Parathyroid adenoma (tissue), 2 donors: Measurements from ENCODE around the gene TCP11.

Experiments
- H2AFZ ChIP-seq: fragments of 300-600 bp; sonication (generic); one replicate; pipeline ENCODE4 v1.7.0; 2017; ENCODE audit warnings: antibody characterized with exemption, mild to moderate bottlenecking
- H3K27ac ChIP-seq: fragments of 300-600 bp; sonication (generic); one replicate; pipeline ENCODE4 v1.7.0; 2017
- H3K27me3 ChIP-seq: fragments of 300-600 bp; sonication (generic); one replicate; pipeline ENCODE4 v1.7.0; 2017; ENCODE audit warnings: low read length; ENCODE audit not compliant: control insufficient read depth, insufficient read depth
- H3K36me3 ChIP-seq: fragments of 300-600 bp; sonication (generic); one replicate; pipeline ENCODE4 v1.7.0; 2017; ENCODE audit warnings: low read length; ENCODE audit not compliant: control insufficient read depth, insufficient read depth
- H3K4me1 ChIP-seq: fragments of 300-600 bp; sonication (generic); one replicate; pipeline ENCODE4 v1.7.0; 2017; ENCODE audit warnings: control low read depth
- H3K4me2 ChIP-seq: fragments of 300-600 bp; sonication (generic); one replicate; pipeline ENCODE4 v1.7.0; 2017; ENCODE audit warnings: low read length
- H3K4me3 ChIP-seq: fragments of 300-600 bp; sonication (generic); one replicate; pipeline ENCODE4 v1.7.0; 2017; ENCODE audit warnings: low read depth, low read length
- H3K79me2 ChIP-seq: fragments of 300-600 bp; sonication (generic); one replicate; pipeline ENCODE4 v1.7.0; 2017; ENCODE audit warnings: control low read depth
- H3K9ac ChIP-seq: fragments of 300-600 bp; sonication (generic); one replicate; pipeline ENCODE4 v1.7.0; 2017; ENCODE audit warnings: mild to moderate bottlenecking
- H3K9me3 ChIP-seq: fragments of 300-600 bp; sonication (generic); one replicate; pipeline ENCODE4 v1.7.0; 2017; ENCODE audit warnings: low read length; ENCODE audit not compliant: control insufficient read depth
- TF ChIP-seq, protein P1 (sequence below): fragments of 300-600 bp; sonication (generic); IDR thresholded peaks from one replicate; pipeline ENCODE4 v1.7.0; 2017; ENCODE audit warnings: antibody characterized with exemption, mild to moderate bottlenecking
- donor health status: primary hyperparathyroidism.

Gene TCP11

DNA sequence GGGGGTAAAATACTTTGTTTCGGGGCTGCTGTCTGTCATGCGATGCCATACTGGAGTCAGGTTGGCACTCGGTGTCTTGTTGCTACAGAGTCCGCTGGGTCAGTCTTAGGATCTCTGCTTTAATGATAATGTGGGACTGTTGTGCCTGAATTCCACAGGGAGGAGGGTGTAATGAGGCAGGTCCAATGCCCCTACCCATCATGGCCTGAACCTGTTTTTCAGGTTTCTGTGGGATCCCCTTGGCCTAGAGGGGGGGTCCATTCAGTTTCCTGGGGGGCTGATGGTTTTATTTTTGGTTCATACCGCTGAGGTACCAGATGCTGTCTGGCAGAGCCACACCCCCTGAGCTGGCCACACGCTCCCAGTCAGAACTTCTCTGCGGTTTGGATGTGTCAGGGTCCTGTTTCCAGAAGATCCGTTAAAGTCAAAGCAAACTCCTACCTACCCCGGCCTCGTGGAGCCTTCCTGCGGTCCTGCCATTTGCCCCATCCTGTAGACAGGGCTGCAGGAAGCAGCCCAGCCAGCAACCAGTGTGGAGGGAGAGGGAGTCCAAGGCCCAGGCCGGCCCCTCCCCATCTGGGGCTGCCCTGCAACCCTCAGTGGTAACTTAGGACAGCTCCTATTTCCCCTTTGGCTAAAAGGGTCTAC, 69.7 kb downstream of the TCP11 start:
- TF ChIP-seq, protein P1, sequence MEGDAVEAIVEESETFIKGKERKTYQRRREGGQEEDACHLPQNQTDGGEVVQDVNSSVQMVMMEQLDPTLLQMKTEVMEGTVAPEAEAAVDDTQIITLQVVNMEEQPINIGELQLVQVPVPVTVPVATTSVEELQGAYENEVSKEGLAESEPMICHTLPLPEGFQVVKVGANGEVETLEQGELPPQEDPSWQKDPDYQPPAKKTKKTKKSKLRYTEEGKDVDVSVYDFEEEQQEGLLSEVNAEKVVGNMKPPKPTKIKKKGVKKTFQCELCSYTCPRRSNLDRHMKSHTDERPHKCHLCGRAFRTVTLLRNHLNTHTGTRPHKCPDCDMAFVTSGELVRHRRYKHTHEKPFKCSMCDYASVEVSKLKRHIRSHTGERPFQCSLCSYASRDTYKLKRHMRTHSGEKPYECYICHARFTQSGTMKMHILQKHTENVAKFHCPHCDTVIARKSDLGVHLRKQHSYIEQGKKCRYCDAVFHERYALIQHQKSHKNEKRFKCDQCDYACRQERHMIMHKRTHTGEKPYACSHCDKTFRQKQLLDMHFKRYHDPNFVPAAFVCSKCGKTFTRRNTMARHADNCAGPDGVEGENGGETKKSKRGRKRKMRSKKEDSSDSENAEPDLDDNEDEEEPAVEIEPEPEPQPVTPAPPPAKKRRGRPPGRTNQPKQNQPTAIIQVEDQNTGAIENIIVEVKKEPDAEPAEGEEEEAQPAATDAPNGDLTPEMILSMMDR = no peak
- H3K4me2 ChIP-seq = no peak overlapping the region
- no peak overlapping the region for H3K4me3 ChIP-seq
- no peak overlapping the region for H3K27ac ChIP-seq
- H3K36me3 ChIP-seq = no peaks in the 10 kb centered on the region
- no peaks in the 10 kb centered on the region for H3K27me3 ChIP-seq
- no peaks in the 10 kb centered on the region for H3K9me3 ChIP-seq
- H3K4me1 ChIP-seq = no peaks in the 10 kb centered on the region
- H3K79me2 ChIP-seq = no peaks in the 10 kb centered on the region
- no peak overlapping the region for H3K9ac ChIP-seq
- H2AFZ ChIP-seq = no peak overlapping the region

DNA sequence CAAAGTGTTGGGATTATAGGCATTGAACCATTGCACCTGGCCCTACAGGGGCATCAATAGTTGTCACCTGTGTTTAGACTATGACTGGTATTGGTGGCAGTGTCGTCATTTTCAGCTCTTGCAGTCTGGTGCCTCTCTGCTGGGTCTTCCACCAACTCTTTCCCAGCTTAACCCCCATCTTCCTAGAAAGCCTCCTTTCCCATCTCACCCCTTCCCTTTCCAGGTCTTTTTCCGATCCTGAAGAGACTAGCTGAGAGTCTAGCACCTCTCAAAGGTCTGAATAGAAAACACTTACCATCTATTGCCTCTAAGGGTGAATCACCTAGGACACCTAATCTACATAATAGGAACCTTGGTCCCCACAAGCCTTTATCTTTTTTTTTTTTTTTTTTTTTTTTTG, 71.0 kb downstream of the TCP11 start:
- no peak overlapping the region for H2AFZ ChIP-seq
- no peak overlapping the region for H3K4me3 ChIP-seq
- no peak overlapping the region for H3K4me2 ChIP-seq
- H3K27ac ChIP-seq = no peak overlapping the region
- no peaks in the 10 kb centered on the region for H3K4me1 ChIP-seq
- no peaks in the 10 kb centered on the region for H3K36me3 ChIP-seq
- no peaks in the 10 kb centered on the region for H3K9me3 ChIP-seq
- no peaks in the 10 kb centered on the region for H3K27me3 ChIP-seq
- TF ChIP-seq, protein P1 = no peak
- no peaks in the 10 kb centered on the region for H3K79me2 ChIP-seq
- H3K9ac ChIP-seq = no peak overlapping the region

DNA sequence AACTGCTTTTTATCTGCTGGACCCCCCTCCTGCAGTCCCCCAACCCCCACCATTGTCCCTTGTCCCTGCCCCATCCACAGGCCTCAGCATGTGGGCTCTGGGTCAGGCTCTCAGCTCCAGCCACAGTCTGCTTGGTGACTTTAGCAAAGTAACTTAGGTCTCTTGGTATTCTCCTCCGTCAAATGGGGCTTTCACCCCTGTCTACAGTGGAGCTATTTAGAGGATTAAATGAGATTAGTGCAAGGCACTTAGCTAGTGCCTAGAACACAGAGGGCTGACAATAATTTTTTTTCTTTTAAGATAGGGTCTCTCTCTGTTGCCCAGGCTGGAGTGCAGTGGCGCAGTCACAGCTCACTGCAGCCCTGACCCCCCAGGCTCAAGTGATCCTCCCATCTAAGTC, 71.9 kb downstream of the TCP11 start:
- Histone ChIP-seq H3K27ac (no peak overlapping the region), H3K4me2 (no peak overlapping the region), H3K36me3 (no peaks in the 10 kb centered on the region), H3K9ac (no peak overlapping the region), H3K27me3 (no peaks in the 10 kb centered on the region), H2AFZ (no peak overlapping the region), H3K79me2 (no peaks in the 10 kb centered on the region), H3K4me1 (no peaks in the 10 kb centered on the region), H3K4me3 (no peak overlapping the region), H3K9me3 (no peaks in the 10 kb centered on the region)
- TF ChIP-seq, protein P1 = no peak

DNA sequence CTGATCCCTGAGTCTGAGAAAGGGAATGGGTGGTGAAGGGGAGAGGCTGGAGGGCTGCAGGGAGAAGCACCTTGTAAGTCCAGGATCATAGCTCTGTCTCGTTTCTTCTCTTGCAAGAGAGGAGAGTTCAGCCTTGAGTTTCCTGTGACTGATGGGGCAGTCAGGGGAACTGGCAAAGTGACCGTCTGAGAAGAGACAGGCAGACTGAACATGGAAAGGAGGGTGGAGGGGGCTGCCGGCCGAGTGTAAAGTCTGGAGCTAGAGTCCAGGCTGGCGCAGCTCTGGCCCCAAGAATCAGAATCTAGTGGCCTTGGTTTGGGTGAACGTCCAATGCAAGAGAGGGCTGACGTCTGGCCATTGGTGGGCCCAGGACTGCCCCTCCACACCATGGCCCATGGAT, 72.5 kb downstream of the TCP11 start:
- no peaks in the 10 kb centered on the region for H3K9me3 ChIP-seq
- no peak overlapping the region for H3K9ac ChIP-seq
- H3K27ac ChIP-seq = no peak overlapping the region
- no peaks in the 10 kb centered on the region for H3K36me3 ChIP-seq
- H2AFZ ChIP-seq = no peak overlapping the region
- H3K4me1 ChIP-seq = no peaks in the 10 kb centered on the region
- H3K4me3 ChIP-seq = no peak overlapping the region
- no peak overlapping the region for H3K4me2 ChIP-seq
- TF ChIP-seq, protein P1 = no peak
- no peaks in the 10 kb centered on the region for H3K27me3 ChIP-seq
- no peaks in the 10 kb centered on the region for H3K79me2 ChIP-seq

DNA sequence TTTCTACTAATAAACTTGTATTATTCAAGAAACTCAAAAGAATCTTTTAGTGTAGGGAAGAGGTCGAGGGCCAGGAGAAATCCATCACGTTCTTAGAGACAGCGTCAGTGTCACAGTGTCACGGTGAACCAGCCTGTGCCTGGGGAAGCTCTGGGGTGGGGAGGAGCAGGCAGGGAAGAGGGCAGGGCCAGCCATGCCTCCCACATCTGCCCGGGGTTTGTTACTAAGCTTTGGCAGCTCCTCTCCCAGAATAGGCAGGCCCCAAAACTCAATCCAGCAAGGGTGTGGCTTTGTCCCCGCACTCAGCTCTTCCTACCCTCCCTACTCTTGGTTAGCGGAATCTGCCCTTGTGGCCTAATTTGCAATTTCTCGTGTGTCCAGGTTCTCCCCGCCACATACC, 72.9 kb downstream of the TCP11 start:
- no peaks in the 10 kb centered on the region for H3K36me3 ChIP-seq
- H3K27me3 ChIP-seq = no peaks in the 10 kb centered on the region
- no peaks in the 10 kb centered on the region for H3K9me3 ChIP-seq
- H3K4me3 ChIP-seq = no peak overlapping the region
- H3K4me2 ChIP-seq = no peak overlapping the region
- H3K27ac ChIP-seq = no peak overlapping the region
- no peaks in the 10 kb centered on the region for H3K79me2 ChIP-seq
- no peaks in the 10 kb centered on the region for H3K4me1 ChIP-seq
- TF ChIP-seq, protein P1 = no peak
- no peak overlapping the region for H3K9ac ChIP-seq
- H2AFZ ChIP-seq = no peak overlapping the region
